NCI-H345 (cell line): ENCODE data around the gene LGMN.
"Not testable (repeated sequence)": the region's sequence is repeated elsewhere in the genome, so short reads cannot be mapped to it uniquely, and the experiment has no call there.

Source experiments
- DNase-seq: peaks from one replicate; lab custom pipeline; 2025; lab: John Stamatoyannopoulos, UW

Gene LGMN

DNA sequence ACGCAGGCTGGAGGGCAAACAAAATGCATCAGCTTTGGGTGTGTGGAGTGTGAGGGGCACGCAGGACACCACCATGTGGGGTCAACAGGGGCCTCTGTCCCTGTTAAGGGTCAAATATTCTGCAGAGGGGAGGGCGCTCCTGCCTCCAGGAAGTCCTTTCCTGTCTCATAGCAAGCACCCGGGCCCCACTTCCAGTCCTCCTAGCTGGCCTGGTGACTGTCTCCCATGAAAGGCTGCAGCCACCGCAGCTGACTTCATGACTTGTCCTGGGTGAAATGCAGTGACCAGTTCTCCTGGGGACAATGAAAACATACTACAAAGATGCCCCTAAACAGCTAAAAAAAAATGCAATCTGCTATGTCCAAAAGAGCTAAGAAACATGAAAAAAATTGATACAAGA, 53.6 kb downstream of the LGMN start:
- no peak for DNase-seq

GRCh38 chr14:92693998-92694795, 54.2 kb downstream of the LGMN start:
- DNase-seq, result peak; percentile 99

DNA sequence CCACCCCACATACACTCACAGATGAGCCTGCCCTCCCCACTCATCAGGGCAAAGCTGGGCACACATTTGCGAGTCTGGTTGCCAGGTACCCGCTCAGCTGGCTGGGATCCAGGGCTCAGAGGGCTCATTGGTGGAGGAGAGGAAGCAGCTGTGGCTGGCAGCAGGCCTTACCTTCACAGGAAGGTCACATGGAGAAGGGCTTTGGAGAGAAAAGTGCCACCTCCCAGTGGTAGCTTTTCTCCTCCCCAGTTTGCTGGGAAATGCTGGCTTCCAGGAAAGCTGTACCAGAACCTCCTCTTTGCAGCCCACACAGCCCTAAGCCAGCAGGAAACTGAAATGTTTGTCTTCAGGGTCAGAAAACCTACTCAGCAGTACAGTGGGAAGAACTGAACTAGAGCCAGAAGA, 55.6 kb downstream of the LGMN start:
- peak; percentile 99 for DNase-seq

DNA sequence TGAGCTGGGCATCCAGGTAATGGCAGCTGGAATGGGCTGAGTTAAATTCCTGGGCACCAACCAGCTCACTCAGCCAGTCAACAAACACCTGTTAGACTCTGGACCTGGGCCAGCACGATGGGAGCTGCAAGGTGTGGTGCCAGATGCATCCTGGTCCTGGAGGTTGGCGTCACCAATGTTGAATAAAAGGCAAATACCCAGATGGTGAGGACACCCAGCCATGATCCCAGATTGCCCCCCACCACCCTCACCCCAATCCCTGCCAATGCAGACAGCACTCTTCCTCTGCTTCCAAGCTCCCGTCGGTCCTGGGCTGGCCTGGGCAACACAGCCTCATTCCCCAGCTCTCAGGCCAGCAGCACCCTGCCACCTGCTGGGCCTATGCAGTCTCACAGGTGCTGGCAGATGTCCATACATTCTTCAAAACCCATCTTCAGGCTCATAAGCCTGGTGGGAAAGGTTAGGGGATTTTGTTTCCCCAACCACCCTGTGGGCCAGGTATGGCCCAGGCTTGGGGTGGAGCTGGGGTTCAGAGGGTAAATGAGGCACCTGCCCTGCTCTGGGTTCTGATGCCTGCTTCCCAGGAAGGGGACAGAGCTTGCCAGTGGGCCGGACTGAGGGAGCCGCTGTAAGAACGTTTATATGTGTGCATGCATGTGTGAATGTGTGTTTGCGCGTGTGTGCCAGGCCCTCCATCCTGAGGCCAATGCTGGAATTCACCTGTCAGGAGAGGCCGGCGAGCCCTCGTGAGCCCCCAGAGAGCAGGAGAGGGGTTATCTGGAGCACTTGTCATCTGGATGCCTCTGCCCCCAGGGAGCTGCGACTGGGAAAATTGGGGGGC, 58.0 kb downstream of the LGMN start:
- peak; percentile 74 for DNase-seq

DNA sequence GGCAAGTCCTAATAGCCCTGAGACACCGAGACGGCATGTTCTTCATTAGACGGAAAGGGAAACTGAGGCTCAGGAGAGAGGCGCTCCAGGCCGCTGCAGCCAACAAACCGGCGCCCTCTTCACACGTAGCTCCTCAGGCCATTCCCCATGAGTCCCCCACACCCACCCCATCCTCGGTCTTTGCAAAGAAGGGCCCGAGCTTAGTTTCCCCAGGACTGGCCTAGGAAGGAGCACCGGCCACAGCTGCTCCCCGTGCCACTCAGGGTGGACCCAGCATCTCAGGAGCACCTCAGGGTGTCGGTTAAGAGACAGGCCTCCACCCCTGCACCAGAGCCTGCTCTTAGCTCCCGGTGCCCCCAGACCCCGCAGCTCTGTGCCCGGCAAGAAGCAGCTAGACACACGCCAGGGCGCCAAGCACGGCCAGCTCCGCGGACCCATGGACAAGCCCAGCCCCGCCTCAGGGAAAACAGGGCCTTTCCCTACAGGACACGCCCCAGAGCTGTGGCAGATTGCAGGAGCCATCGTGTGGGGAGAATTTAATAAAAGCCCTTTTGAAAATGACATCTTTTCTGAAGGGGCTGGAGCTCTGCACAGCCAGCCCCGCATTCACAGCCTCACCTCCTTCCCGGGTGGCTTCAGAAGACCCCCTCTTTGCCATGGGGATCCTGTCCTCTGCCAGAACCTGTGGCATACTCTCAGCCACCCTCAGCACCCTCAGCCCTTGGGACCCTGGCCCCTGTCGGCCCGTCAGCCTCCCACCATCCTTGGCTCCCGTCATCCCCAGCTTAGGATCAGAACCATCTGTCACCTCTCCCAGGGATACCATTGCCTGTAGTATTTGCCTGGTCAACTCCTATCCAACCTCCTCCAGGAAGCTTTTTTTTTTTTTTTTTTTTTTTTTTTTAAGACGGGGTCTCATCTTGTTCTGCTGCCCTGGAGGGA, 59.7 kb downstream of the LGMN start:
- DNase-seq, result peak; percentile 25

GRCh38 chr14:92687681-92688433, 60.6 kb downstream of the LGMN start:
- DNase-seq, result peak; percentile 81

- DNase-seq, result peak; percentile 84
Measured at GRCh38 chr14:92686900-92687427, 61.5 kb downstream of the LGMN start.

DNA sequence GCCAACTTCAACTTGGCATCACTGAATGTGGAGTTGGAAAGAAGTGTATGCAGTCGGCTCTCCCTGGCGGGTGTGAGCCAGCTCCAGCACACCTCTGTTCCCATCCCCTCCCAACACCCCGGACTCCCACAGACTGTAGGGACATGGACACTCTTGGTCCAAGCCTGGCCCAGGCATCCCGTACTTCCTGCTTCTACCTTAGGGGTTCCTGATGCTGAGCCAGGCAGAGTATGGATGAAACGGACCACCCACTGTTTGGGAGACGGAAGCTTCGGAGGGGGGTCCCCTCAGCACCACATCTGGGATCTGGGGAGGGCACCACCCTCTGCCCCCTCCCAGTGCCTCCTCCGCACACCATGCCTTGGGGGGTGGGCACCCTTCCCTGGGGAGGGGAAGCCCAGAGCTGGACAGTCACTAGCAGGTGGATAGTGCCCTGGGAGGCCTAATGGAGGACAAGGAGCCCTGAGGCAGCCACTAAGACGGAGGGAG, 62.0 kb downstream of the LGMN start:
- DNase-seq, result no peak

DNA sequence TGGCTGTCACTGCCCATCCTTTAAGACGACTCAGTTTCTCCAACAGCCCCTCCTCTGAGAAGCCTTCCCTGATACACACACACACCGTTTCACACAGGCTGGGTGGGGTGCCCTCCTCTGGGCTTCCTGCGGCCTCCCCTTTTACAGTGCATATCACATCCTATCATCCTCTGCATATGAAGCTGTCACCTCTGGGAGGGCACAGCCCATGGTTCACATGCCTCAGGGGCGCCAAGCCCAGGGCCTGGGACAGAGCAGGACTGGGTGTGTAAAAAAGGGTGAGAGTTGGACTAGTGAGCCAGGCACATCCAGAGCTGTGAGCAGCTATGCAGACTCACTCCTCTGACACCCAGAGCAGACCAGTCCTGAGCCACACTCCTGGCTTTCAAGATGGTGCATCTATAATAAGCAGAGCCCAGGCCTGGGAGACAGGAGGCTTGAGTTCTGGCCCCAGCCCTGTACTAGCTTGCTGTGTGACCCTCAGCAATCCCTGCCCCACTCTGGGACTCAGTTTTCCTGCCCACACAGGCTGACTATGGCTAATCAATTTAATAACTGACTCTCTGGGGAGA, 62.6 kb downstream of the LGMN start:
- no peak for DNase-seq

GRCh38 chr14:92684801-92685560, 63.4 kb downstream of the LGMN start:
- no peak for DNase-seq

DNA sequence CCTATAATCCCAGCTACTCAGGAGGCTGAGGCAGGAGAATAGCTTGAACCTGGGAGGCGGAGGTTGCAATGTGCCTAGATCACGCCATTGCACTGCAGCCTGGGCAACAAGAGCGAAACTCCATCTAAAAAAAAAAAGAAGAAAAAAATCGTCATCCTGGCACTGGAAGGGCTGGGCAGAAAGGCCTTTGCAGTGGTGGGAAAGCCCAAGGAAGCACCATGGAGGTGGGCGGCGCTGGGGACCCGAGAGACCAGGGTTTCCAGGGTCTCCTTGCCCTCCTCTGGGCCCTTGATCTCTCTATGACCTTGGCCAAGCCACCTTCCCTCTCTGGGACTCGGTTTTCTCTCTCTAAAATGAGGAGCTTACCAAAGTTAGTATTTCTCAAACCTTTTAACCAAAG, 65.4 kb downstream of the LGMN start:
- DNase-seq, result no peak

GRCh38 chr14:92680781-92681650, 67.4 kb downstream of the LGMN start:
- DNase-seq, result peak; percentile 52

DNA sequence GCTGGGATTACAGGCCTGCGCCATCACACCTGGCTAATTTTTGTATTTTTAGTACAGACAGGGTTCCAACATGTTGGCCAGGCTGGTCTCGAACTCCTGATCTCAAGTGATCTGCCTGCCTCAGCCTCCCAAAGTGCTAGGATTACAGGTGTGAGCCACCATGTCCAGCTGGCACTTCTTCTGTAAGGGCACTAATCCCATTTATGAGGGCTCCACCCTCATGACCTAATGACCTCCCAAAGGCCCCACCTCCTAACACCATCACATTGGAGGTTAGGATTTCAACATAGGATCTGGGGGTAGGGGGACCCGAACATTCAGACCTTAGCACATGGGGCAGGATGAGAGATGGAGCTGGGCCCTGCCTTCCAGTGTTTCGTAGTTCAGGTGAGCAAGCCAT, 68.1 kb downstream of the LGMN start:
- DNase-seq, result not testable (repeated sequence)

GRCh38 chr14:92679246-92679645, 69.2 kb downstream of the LGMN start:
- no peak for DNase-seq

DNA sequence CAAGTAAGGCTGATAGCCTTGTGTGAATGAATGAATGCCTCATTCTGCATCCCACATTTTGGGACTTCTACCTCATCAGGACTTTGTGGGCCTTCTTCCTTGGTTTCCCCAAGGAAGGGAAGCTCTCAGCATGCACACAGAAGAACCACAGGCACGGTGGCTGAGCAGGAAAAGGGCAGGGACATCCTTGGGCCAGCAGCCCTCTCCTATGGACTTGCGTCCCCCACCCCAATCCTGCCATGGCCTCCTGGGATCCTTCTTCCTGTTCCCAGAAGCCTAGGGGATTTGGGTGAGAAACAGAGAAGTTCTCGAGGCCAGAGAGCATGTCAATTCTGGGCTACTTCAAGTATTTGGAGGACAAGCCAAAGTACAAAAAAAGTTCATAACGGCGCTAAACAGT, 69.7 kb downstream of the LGMN start:
- no peak for DNase-seq

GRCh38 chr14:92677955-92678354, 70.5 kb downstream of the LGMN start:
- DNase-seq, result no peak

- DNase-seq, result no peak
Measured at GRCh38 chr14:92677087-92677668, 71.2 kb downstream of the LGMN start.

- no peak for DNase-seq
Measured at GRCh38 chr14:92676403-92677086, 71.9 kb downstream of the LGMN start.
